HG03442 (cell line): ENCODE measurements around the gene AGTR1.

ENCODE experiments used
- ATAC-seq: cut with Tn5 transposase; IDR thresholded peaks from one replicate; pipeline ENCODE4 v1.9.1; 2021; ENCODE audit warnings: mild to moderate bottlenecking, moderate library complexity; ENCODE audit not compliant: unreplicated experiment

Gene AGTR1

DNA sequence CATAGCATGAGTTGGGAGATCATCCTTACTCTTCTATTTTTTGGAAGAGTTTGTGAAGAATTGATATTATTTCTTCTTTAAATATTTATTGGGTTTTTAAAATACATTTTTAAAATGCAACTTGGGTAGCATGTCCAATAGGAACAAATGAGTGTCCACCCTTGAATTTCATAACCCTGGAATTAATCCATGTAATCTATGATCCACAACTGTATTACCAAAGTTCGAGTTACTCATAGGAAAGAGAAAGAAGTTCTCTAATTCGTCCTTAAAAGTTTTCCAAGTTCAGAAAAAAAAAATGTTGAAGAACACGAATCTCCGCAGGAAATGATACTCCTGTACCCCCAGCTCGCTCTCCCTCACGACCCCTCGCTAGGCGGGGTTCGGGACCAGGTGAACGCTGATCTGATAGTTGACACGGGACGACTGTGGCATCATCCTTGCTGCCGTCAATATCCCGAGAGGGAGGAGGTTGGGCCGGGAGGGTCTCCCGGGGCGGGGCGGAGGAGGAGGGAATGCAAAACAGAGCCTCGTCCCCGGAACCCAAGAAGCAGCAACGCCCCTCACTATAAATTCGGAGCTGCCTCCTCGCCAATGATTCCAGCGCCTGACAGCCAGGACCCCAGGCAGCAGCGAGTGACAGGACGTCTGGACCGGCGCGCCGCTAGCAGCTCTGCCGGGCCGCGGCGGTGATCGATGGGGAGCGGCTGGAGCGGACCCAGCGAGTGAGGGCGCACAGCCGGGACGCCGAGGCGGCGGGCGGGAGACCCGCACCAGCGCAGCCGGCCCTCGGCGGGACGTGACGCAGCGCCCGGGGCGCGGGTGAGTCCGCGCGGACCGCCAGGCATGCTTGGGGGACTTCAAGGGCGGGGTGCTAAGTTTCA lies at the start of gene AGTR1:
Gene AGTR1, plus strand, starts transcription at position 598 of the 884 bp plus-strand sequence. CDS start 43,133 bp downstream, outside the sequence.
- no peak for ATAC-seq

DNA sequence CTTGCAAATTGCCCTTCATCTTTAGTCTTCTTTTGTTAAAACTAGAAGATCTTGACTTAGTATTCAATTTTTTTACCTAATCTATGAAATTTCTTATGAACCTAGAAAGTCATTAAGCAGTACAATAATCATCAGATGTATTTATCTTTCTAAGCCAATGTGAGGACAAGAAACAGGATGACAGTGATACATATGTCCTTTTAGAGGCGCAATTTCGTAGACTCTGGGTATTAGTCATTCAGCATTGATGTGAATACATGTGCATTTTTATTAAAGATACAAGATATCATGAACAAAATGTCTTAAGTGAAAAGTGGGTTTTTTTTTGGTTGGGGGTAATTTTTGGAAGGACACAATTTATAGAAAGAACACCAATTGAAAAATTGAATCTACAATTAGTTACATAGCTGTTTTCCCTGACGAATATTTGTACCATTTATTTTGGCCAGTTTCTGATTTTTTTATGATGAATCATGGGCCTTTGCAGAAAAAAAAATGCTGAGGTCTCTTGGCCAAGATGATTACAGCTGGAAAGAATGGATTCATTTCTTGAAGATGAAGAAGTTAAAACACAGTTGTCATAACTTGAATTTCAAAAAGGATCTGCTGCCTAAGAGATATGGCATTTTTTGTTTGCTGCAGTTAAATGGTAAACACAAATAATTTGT lies 48.9 kb upstream of the AGTR1 start:
- no peak for ATAC-seq

DNA sequence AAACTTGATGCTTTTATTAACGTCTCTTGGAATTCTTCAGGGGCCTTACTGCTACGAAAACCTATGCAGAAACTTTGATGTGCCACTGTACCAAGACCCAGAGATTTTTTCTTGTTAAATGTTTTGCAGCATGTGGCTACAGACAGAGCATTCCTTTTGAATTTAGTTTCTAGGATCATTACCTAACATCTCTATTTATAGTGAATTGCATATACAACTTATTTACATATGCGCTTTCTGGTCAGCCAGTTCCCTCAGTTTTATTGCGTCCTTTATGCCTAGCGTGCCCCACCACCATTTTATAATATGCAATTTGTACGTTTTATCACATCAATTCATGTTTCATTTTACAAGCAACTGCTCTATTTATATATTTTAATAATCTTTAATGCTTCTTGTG lies 46.2 kb upstream of the AGTR1 start:
- ATAC-seq, result no peak

GRCh38 chr3:148654433-148654832 lies 43.3 kb upstream of the AGTR1 start:
- no peak for ATAC-seq

DNA sequence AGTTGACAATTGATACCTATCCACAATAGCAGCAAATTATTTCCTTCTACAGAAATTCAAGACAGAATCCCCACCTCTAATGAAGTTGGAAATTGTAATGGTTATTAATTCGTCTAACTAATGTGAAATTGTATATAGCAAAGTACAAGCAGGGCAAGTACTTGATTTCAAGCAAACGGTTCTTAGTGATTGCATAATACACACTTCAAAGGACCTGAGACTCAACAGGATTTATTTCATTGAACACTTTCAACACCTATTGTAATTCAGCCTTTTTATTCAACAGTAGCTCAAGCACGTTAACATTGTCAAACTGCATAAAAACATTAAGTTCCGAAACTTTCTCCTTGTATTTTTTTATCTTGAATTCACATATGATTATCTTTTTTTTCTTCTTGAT lies 40.2 kb upstream of the AGTR1 start:
- no peak for ATAC-seq

GRCh38 chr3:148659512-148659911 lies 38.2 kb upstream of the AGTR1 start:
- no peak for ATAC-seq

GRCh38 chr3:148680289-148680688 lies 17.4 kb upstream of the AGTR1 start:
- ATAC-seq, result no peak

GRCh38 chr3:148681080-148681479 lies 16.6 kb upstream of the AGTR1 start:
- no peak for ATAC-seq

DNA sequence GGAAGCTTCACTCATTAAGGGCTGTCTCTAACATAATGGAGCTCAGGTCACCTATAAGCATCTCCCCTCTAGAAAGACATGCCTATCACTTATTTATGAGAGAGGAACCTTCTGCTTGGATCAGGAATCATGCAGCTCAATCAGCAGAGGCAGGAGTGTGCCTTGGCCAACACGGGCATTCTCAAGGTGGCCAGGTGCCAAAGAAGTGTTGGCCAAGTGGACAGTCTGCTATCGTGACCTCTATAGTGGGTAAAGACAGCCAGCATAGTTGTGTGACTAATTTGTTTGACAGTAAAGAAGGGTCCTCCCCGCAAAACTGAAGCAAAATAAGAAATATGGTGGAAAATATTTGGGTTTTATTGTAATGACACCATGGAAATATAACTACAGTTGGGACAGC lies 14.7 kb upstream of the AGTR1 start:
- ATAC-seq, result no peak

DNA sequence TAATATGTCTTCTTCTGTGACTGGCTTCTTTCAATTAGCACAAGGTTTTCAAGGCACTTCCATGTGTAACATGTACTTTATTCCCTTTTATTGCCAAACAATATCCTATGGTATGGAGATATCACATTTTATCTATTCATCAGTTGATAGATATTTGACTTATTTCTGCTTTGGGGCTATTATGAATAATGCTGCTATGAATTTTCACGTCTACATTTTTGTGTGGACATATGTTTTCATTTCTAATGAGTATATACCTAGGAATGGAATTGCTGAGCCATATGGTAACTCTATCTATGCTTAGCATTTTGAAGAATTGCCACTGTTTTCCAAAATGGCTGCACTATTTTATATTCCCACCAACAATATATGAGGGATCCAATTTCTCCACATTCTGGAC lies 3.6 kb upstream of the AGTR1 start:
- ATAC-seq, result no peak

DNA sequence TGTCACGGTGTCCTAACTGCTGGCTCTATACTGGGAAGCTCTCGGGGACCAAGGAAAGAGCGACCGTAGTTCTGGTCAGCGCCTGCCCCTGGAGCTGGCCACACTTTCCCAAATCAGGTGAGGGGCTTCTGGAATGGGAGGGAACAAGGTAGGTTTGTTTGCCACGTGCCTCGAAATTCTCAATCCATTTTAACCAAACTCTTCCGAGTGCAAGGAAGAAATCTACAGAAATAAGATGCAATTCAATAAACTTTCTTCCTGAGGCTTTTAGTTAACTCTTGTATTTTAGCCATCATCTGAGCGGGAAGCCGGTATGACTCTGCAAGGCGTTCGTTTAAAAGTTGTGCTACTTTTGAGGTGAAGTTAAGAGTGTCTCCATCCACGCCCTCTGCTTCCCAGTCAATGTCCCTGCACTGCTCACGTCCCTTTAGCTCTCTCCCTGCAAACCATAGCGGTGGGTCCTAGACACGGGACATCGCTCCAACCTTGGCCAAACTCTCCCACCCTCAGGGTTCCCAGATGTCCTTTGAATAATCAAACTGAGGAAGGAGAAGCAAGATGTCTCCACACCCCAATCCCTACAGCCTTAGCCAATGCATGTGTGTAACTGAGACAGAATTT lies 597 bp downstream of the AGTR1 start:
- ATAC-seq, result no peak

GRCh38 chr3:148705314-148705713 lies 7.6 kb downstream of the AGTR1 start:
- no peak for ATAC-seq

DNA sequence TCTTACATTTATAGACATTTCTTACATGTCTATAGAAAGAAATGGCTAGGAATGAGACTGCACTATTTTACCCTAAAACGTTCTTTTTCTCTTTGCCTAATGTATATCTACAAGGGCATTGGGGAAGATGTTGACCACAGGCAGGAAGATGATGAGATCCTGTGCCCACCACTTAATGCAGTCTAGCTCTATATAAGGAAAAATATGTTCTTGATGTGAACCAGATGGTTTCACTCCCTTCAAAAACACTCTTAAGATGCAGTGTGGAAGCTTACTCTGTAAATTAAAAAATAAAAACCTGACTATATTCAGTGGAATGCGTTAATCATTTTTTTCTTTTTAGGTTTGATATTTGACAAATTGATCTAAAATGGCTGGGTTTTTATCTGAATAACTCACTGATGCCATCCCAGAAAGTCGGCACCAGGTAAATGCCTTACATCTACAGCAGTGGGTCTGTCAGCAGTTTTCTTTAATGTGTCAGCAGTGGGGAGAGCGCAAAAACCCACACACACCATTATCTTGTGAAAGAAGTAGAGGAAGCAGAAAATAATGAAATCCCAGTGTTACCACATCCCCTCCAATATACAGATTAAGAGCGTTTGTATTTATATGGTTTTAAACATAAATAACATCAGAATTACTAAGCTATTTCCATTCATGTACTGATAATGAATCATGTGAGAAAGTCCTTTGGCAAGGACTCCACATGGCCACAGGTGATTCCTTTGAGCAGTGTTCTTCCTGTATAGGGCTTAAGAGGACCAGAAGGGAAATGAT lies 10.1 kb downstream of the AGTR1 start:
- no peak for ATAC-seq

GRCh38 chr3:148708409-148708808 lies 10.7 kb downstream of the AGTR1 start:
- no peak for ATAC-seq

DNA sequence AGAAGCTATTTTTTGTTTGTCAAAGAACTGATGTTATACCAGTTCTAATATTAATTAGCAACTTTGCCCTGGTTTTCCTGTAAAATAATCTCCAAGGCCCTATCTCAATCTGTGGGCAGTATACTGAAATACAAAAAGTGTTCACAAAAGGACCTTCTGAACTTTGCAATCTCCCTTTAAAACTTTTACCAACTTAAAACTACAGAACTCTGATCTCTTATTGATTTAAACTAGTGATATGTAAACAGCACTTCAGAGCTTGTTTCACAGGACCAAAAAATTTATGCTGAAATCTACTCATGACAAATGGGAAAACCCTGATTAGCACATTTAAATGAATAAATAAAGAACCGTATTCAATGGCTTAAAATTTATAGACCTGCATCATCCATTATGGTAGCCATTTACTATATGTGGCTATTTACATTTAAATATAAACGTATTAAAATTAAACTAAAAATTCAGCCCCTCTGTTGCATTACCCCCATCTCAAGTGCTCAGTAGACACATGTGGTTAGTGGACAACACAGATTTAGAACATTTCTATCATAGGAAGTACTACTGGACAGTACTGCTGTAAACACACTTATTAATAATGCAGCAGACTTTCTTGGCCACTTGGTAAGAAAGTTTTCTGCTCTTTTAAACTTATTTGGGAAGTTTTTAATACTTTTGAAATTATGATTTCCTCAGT lies 12.0 kb downstream of the AGTR1 start:
- ATAC-seq, result no peak

- ATAC-seq, result no peak
Measured at GRCh38 chr3:148710665-148711064, 13.0 kb downstream of the AGTR1 start.

GRCh38 chr3:148711981-148712666 lies 14.4 kb downstream of the AGTR1 start:
- ATAC-seq, result no peak

- ATAC-seq, result no peak
Measured at GRCh38 chr3:148714521-148714920, 16.8 kb downstream of the AGTR1 start.

DNA sequence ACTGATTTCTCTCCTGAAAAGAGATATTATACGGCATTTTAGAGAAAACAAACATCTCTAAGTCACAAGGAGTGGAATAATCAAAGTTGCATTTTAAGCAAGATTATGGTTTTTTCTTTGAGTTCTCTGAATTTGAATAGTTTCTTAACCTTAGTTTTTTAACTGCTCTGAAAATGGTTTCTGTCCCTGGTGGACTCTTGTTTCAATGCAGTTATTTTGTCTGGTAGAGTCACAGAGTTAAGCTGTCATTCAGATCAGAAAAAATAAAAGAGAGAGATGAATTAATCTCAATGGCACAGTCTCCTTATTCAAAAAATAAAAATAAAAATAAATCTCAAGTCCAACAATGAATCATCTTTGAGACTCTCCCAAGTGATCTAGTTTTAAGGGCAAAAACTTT lies 19.0 kb downstream of the AGTR1 start:
- ATAC-seq, result no peak
